ENCODE results near the gene PDPK1.

Gene PDPK1

DNA sequence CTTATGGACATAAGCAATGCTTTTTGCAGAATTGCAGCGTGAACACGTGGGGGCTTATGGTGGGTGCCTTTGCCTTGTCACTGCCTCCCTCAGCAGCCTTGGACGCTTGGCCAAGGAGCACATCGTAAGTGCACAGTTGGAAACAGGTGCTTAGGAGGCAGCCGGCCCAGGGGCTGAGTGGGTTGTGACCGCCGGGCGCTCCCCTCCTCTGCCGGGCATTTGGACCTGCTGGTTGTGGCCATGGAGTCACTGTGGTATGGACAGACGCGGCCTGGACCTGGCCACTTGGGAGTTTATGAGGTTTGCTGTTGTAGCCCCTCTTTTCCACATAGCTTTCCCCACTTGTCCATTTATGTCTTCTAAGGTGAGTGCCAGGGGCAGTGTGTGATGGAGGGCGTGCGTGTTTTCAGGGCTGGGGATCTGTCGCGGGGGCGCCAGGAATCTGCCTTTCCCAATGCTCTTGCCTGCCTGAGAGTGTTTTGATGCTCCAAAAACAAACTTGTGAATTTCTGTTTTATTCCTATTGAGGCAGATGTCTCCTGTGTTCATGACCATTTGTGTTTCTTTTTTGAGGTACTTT lies 49.2 kb downstream of the PDPK1 start:
- Histone ChIP-seq H3K9me2 (ENCODE audit: low read depth, low read length) (no peaks in the 10 kb centered on the region), H3K27me3 (ENCODE audit: insufficient read depth, low read length) (no peaks in the 10 kb centered on the region), H3F3A (ENCODE audit: insufficient read depth, low read length) (no peaks in the 10 kb centered on the region), H3K4me3 (ENCODE audit: low read depth, low read length, poor library complexity, severe bottlenecking) (no peak overlapping the region), H3K36me3 (ENCODE audit: insufficient read depth, low read length) (peaks cover 61% of the 10 kb centered on the region), H3K9me3 (ENCODE audit: low read length) (no peaks in the 10 kb centered on the region), H3K27ac (ENCODE audit: low read depth, low read length, poor library complexity, severe bottlenecking) (no peak overlapping the region), H3K79me2 (ENCODE audit: insufficient read depth, low read length) (no peaks in the 10 kb centered on the region), H4K20me1 (ENCODE audit: insufficient read depth, low read length) (no peaks in the 10 kb centered on the region), H3K4me2 (ENCODE audit: low read length) (no peak overlapping the region), H2AFZ (ENCODE audit: low read length) (no peak overlapping the region), H3K9ac (ENCODE audit: low read length) (no peak overlapping the region), H3K4me1 (ENCODE audit: insufficient read depth, low read length, severe bottlenecking) (no peaks in the 10 kb centered on the region)
- no peak for TF ChIP-seq EZH2 (IDR thresholded peaks at IDR 0.05; ENCODE audit: borderline replicate concordance, low read length)
- TF ChIP-seq, protein P1, sequence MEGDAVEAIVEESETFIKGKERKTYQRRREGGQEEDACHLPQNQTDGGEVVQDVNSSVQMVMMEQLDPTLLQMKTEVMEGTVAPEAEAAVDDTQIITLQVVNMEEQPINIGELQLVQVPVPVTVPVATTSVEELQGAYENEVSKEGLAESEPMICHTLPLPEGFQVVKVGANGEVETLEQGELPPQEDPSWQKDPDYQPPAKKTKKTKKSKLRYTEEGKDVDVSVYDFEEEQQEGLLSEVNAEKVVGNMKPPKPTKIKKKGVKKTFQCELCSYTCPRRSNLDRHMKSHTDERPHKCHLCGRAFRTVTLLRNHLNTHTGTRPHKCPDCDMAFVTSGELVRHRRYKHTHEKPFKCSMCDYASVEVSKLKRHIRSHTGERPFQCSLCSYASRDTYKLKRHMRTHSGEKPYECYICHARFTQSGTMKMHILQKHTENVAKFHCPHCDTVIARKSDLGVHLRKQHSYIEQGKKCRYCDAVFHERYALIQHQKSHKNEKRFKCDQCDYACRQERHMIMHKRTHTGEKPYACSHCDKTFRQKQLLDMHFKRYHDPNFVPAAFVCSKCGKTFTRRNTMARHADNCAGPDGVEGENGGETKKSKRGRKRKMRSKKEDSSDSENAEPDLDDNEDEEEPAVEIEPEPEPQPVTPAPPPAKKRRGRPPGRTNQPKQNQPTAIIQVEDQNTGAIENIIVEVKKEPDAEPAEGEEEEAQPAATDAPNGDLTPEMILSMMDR (IDR thresholded peaks at IDR 0.05; ENCODE audit: low read length), result no peak

DNA sequence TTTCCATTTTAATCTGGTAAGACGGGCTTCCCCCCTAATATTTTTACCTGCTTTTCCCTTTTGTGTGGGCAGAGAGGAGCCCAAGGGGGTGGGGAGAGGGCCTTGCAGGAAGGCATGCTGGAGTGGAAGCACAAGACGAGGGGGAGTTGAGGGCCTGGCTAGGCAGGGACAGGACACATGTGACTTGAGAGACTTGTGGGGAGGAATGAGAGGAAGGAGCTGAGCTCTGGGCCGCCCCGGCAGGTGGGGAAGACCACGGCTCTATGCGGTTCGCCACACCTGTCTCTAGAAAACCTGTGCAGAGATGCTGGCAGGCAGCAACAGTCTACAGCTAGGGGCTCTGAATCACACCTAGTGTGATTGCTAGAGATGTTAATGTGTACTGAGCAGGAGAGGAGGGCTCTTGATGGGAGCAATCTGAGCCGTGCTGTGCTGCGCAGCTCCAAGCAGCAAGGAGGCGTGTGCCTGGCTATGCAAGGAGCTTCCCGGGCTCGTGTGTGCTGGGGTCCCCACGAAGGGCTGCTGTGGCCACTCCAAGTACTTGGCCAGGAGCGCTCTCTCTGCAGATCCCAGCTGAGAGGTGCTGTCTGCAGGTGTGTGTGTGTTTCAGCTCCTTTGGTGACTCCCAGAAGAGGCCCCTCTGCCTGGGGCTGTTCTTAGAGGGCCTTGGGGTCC lies 50.2 kb downstream of the PDPK1 start:
- Histone ChIP-seq H3K4me3 (ENCODE audit: low read depth, low read length, poor library complexity, severe bottlenecking) (no peak overlapping the region), H3K79me2 (ENCODE audit: insufficient read depth, low read length) (no peaks in the 10 kb centered on the region), H3K36me3 (ENCODE audit: insufficient read depth, low read length) (peaks cover 64% of the 10 kb centered on the region), H3K4me2 (ENCODE audit: low read length) (no peak overlapping the region), H3K4me1 (ENCODE audit: insufficient read depth, low read length, severe bottlenecking) (no peaks in the 10 kb centered on the region), H2AFZ (ENCODE audit: low read length) (no peak overlapping the region), H3K27ac (ENCODE audit: low read depth, low read length, poor library complexity, severe bottlenecking) (no peak overlapping the region), H3K9ac (ENCODE audit: low read length) (no peak overlapping the region), H3K27me3 (ENCODE audit: insufficient read depth, low read length) (no peaks in the 10 kb centered on the region), H3K9me2 (ENCODE audit: low read depth, low read length) (no peaks in the 10 kb centered on the region), H3K9me3 (ENCODE audit: low read length) (no peaks in the 10 kb centered on the region), H3F3A (ENCODE audit: insufficient read depth, low read length) (no peaks in the 10 kb centered on the region), H4K20me1 (ENCODE audit: insufficient read depth, low read length) (no peaks in the 10 kb centered on the region)
- TF ChIP-seq, protein P1 (IDR thresholded peaks at IDR 0.05; ENCODE audit: low read length), result no peak
- no peak for TF ChIP-seq EZH2 (IDR thresholded peaks at IDR 0.05; ENCODE audit: borderline replicate concordance, low read length)

GRCh38 chr16:2591476-2592240 lies 53.8 kb downstream of the PDPK1 start:
- no peak overlapping the region for H3K4me2 ChIP-seq (ENCODE audit: low read length)
- H3K9me3 ChIP-seq (ENCODE audit: low read length), result no peaks in the 10 kb centered on the region
- H3K9ac ChIP-seq (ENCODE audit: low read length), result no peak overlapping the region
- no peaks in the 10 kb centered on the region for H3F3A ChIP-seq (ENCODE audit: insufficient read depth, low read length)
- no peaks in the 10 kb centered on the region for H3K79me2 ChIP-seq (ENCODE audit: insufficient read depth, low read length)
- no peaks in the 10 kb centered on the region for H3K4me1 ChIP-seq (ENCODE audit: insufficient read depth, low read length, severe bottlenecking)
- H3K27ac ChIP-seq (ENCODE audit: low read depth, low read length, poor library complexity, severe bottlenecking), result no peak overlapping the region
- H2AFZ ChIP-seq (ENCODE audit: low read length), result no peak overlapping the region
- no peaks in the 10 kb centered on the region for H4K20me1 ChIP-seq (ENCODE audit: insufficient read depth, low read length)
- peaks cover 66% of the 10 kb centered on the region for H3K36me3 ChIP-seq (ENCODE audit: insufficient read depth, low read length)
- H3K9me2 ChIP-seq (ENCODE audit: low read depth, low read length), result no peaks in the 10 kb centered on the region
- TF ChIP-seq, protein P1 (IDR thresholded peaks at IDR 0.05; ENCODE audit: low read length), result no peak
- no peak for TF ChIP-seq EZH2 (IDR thresholded peaks at IDR 0.05; ENCODE audit: borderline replicate concordance, low read length)
- H3K4me3 ChIP-seq (ENCODE audit: low read depth, low read length, poor library complexity, severe bottlenecking), result no peak overlapping the region
- no peaks in the 10 kb centered on the region for H3K27me3 ChIP-seq (ENCODE audit: insufficient read depth, low read length)

All from OCI-LY1 (cell line).